Esophagus (tissue), 2 donors: Measurements from ENCODE around the gene ZMYND8. TPM values are rescaled to one million over a fixed set of nuclear protein-coding genes. Genes with fewer than 3 reads are reported as not detected.

Experiments used
- H3K27ac ChIP-seq, 2 donors: one replicate each; pipeline ENCODE4 v1.5.1; 2013; ENCODE audit warnings: low read depth in 2 of 2, mild to moderate bottlenecking in 2 of 2, inconsistent platforms in 1 of 2, low read length in 1 of 2, moderate library complexity in 1 of 2
- H3K27me3 ChIP-seq, 2 donors: one replicate each; pipeline ENCODE4 v1.6.1; 2013; ENCODE audit warnings: low read length in 2 of 2, control low read depth in 1 of 2, mild to moderate bottlenecking in 1 of 2; ENCODE audit not compliant: insufficient read depth in 2 of 2, control insufficient read depth in 1 of 2
- H3K36me3 ChIP-seq, 2 donors: one replicate each; pipeline ENCODE4 v1.6.1; 2013; ENCODE audit warnings: low read length in 1 of 2; ENCODE audit not compliant: control insufficient read depth in 2 of 2, insufficient read depth in 2 of 2
- H3K4me1 ChIP-seq, 2 donors: one replicate each; pipeline ENCODE4 v1.6.1; 2013; ENCODE audit warnings: low read length in 1 of 2; ENCODE audit not compliant: control insufficient read depth in 2 of 2, insufficient read depth in 2 of 2
- H3K4me3 ChIP-seq, 2 donors: one replicate each; pipeline ENCODE4 v1.5.1; 2013; ENCODE audit warnings: low read length in 2 of 2, mild to moderate bottlenecking in 2 of 2, low read depth in 1 of 2, moderate library complexity in 1 of 2
- H3K9me3 ChIP-seq, 2 donors: one replicate each; pipeline ENCODE4 v1.6.1; 2013; ENCODE audit warnings: mild to moderate bottlenecking in 2 of 2, low read depth in 1 of 2, low read length in 1 of 2, moderate library complexity in 1 of 2; ENCODE audit not compliant: control insufficient read depth in 2 of 2, insufficient read depth in 1 of 2
- WGBS, 2 donors: extraction: QIAGEN DNeasy Blood & Tissue Kit; methylation state at CpG; one replicate each; pipeline ENCODE4 v1.1.7; 2013; 5-methylcytosine and 5-hydroxymethylcytosine counted together
- polyA plus RNA-seq, 2 donors: library from polyadenylated mRNA; stranded (reverse); fragments of 200-250 nt; gene quantifications; one replicate each; pipeline ENCODE4 v1.2.3, GENCODE V29; 2013
- donor health status: healthy with polysubstance abuse.
- donor health status: Bipolar disorder and iron deficiency.

ZMYND8 gene
- polyA plus RNA-seq, 2 donors, result 8.8 to 18.7 TPM

DNA sequence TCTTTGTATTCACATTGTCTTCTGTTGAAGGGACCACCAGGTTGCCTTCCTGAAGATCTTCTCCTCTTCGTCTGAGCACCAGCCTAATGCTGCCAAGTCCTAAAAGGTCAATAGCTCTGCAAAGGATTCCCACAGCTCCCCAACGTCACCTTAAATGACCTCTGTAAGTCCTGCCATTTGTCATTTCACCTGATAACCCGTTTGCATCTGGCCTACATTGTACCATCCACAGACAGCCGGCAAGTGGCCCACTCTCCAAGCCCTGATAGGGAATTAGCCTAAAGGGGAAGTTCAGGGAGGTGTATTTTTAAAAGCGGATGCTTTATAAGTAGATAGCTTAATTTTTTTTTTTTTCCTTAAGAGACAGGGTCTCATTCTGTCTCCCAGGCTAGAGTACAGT is 127.8 kb downstream of the ZMYND8 start:
- WGBS, 2 donors, result 75 to 84% methylated on average over 5 of the region's 5 CpGs
- H3K36me3 ChIP-seq, result peaks cover 4 to 32% of the 10 kb centered on the region in 2 donors

DNA sequence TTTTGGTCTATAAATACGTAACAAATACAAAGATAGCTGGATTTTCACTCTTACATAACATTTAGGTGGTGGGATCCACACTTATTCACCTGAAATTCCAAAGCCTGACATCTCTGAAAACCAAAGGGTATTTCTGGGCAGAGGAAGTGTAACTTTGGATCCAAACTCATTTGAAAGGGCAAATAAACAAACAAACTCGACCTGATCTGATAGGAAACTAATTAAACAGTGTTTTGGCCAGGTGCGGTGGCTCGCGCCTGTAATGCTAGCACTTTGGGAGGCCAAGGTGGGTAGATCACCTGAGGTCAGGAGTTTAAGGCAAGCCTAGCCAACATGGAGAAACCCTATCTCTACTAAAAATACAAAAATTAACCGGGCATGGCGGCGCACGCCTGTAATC is 128.9 kb downstream of the ZMYND8 start:
- peaks cover 4 to 31% of the 10 kb centered on the region in 2 donors for H3K36me3 ChIP-seq
- 89 to 93% methylated on average over 9 of the region's 9 CpGs for WGBS, 2 donors

More for the DNA sequence above, 127.8 kb downstream of the ZMYND8 start:
- Histone ChIP-seq H3K4me1 (no peaks in the 10 kb centered on the region), H3K27ac (no peak overlapping the region), H3K9me3 (no peaks in the 10 kb centered on the region), H3K27me3 (no peaks in the 10 kb centered on the region), H3K4me3 (no peak overlapping the region)

DNA sequence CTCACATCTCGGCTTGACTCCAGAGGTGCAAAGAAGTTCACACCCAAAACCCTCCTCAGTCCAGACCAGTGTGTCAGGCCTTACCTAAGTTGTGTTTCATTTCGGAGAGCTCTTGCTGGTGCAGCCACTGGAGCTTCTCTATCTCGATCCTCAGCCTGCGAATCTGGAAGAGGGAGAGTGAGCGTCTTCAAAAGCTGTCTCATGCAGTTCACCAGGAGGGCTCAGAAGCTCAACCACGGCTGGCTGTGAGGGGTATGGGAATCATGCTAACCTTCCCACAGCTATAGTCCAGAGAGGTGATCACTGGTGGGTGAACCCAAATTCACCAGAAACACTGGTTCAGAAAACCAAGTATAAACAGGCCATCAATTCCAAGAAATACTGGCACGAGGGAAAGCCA is 129.4 kb downstream of the ZMYND8 start:
- 89 to 94% methylated on average over 7 of the region's 7 CpGs for WGBS, 2 donors
- Histone ChIP-seq H3K36me3 (peaks cover 4 to 31% of the 10 kb centered on the region in 2 donors), H3K27me3 (no peaks in the 10 kb centered on the region)

More for the DNA sequence above, 128.9 kb downstream of the ZMYND8 start:
- no peak overlapping the region for H3K4me3 ChIP-seq
- no peaks in the 10 kb centered on the region for H3K4me1 ChIP-seq
- no peak overlapping the region for H3K27ac ChIP-seq
- H3K9me3 ChIP-seq, result no peaks in the 10 kb centered on the region
- H3K27me3 ChIP-seq, result no peaks in the 10 kb centered on the region

DNA sequence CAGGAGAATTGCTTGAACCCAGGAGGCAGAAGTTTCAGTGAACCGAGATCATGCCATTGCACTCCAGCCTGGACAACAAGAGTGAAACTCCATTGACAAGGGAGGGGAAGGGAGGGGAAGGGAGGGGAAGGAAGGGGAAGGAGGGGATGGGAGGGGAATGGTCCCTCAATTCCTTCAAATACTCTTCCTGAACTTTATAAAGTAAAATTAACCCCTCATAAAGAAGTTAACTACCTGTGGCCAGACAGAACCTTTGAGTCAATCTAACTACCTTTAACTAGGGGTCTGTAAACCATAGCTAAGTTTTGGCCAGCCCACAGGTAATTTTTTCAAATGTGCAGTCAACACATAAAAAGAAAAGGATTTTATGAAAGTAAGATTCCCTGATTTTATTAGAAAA is 131.0 kb downstream of the ZMYND8 start:
- Histone ChIP-seq H3K27ac (no peak overlapping the region), H3K36me3 (peaks cover 8 to 35% of the 10 kb centered on the region in 2 donors)

More for the DNA sequence above, 129.4 kb downstream of the ZMYND8 start:
- H3K4me1 ChIP-seq, result no peaks in the 10 kb centered on the region
- no peaks in the 10 kb centered on the region for H3K9me3 ChIP-seq
- H3K27ac ChIP-seq, result no peak overlapping the region
- no peak overlapping the region for H3K4me3 ChIP-seq

DNA sequence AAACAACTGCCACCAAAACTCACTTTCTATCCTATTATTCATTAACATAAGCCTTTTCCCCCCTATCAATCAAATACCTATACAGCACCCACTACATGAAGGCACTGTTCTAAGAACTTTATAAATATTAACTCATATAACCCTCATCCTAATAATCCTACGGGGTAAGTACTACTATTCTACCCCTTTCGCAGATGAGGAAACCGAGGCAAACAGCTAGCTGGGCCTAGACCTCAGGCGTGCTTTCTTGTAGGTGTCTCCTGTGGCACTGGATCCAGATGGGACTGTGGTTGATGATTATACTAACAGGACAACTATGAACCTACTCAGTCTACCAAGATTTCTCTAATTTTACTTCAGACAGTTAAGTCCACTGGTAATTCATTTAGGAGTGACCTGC is 131.6 kb downstream of the ZMYND8 start:
- Histone ChIP-seq H3K4me1 (no peaks in the 10 kb centered on the region), H3K36me3 (peaks cover 8 to 38% of the 10 kb centered on the region in 2 donors), H3K27me3 (no peaks in the 10 kb centered on the region), H3K4me3 (no peak overlapping the region), H3K9me3 (no peaks in the 10 kb centered on the region), H3K27ac (no peak overlapping the region)
- WGBS, 2 donors, result 92 to 97% methylated on average over 4 of the region's 4 CpGs

More for the DNA sequence above, 131.0 kb downstream of the ZMYND8 start:
- no peaks in the 10 kb centered on the region for H3K9me3 ChIP-seq
- no peaks in the 10 kb centered on the region for H3K4me1 ChIP-seq
- no peak overlapping the region for H3K4me3 ChIP-seq
- WGBS, 2 donors, result 75 to 92% methylated on average over 1 of the region's 1 CpG
- no peaks in the 10 kb centered on the region for H3K27me3 ChIP-seq

DNA sequence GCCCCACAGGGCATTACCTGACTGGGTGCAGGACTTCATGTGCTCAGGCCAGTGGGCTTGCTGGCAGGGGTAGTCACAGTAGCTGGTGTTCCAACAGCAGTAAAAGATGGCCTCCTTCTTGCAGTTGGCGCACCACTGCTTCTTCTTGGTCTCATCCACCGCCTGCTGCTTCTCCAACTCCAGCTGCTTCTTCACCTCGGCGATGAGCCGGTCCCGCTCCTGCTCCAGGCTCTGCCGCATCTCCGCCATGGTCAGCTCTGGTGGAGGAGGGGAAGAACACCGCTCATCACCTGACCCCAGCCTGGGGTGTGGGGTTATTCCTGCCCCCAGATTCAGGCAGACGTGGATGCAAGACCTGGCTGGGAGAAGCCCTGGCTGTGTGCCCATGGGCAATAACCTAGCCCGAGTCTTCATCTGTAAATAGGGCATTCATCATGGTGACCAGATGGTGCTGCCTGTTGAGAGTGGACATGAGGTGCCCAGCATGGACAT is 132.2 kb downstream of the ZMYND8 start:
- Histone ChIP-seq H3K9me3 (no peaks in the 10 kb centered on the region), H3K27me3 (no peaks in the 10 kb centered on the region), H3K4me3 (no peak overlapping the region), H3K36me3 (peaks cover 8 to 36% of the 10 kb centered on the region in 2 donors), H3K4me1 (no peaks in the 10 kb centered on the region), H3K27ac (no peak overlapping the region)
- whole genome bisulfite sequencing, 2 donors, result 93% methylated on average over 11 of the region's 11 CpGs

DNA sequence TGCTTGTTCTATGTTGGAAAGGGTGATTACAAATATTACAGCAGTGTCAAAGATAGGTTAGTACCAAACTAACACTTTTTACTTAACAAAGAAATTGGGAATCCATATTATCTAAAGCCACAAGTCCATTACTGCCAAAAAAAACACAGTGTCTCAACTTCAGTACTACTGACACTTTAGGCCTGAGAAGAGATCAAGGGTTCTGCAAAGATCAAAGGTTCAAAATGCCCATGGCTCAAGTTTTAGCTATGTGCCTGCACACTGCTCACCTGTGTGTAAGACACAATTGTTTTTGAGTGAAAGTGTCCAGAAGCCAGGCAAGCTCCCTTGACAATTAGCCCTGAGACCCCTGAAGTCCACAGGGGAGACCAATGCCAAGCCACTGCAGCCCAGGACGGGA is 132.6 kb downstream of the ZMYND8 start:
- no peaks in the 10 kb centered on the region for H3K9me3 ChIP-seq
- no peak overlapping the region for H3K27ac ChIP-seq
- no peaks in the 10 kb centered on the region for H3K27me3 ChIP-seq
- WGBS, 2 donors, result 93 to 94% methylated on average over 1 of the region's 1 CpG
- H3K4me3 ChIP-seq, result no peak overlapping the region
- H3K4me1 ChIP-seq, result no peaks in the 10 kb centered on the region
- H3K36me3 ChIP-seq, result peaks cover 8 to 34% of the 10 kb centered on the region in 2 donors

DNA sequence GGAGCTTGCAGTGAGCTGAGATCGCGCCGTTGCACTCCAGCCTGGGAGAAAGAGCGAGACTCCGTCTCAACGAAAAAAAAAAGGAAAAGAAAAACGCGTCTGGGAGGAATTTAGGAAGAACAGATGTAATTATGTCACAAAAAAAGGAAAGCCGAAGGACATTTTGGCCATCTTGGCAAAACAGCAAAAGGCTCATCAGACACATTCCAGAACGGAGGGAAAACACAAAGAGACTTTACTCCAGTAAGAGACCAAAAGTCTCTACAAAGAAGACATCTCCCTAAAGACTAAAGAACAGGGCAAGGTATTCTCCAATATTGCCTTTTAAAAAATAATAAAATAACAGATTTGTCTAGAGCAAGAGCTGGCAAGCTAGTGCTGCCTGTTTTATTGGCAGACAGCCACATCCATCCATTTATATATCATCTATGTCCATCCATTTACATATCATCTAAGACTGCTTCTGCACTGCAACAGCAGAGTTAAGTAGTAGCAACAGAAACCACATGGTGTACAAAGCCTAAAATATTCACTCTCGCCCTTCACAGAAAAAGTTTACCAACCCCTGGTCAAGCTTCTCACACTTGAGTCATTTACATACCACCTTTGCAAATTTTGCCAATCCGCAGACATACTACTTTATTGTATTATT is 133.9 kb downstream of the ZMYND8 start:
- 88 to 93% methylated on average over 12 of the region's 12 CpGs for WGBS, 2 donors
- Histone ChIP-seq H3K27me3 (no peaks in the 10 kb centered on the region), H3K36me3 (peaks cover 8 to 32% of the 10 kb centered on the region in 2 donors), H3K4me3 (no peak overlapping the region), H3K27ac (no peak overlapping the region), H3K9me3 (no peaks in the 10 kb centered on the region), H3K4me1 (no peaks in the 10 kb centered on the region)

DNA sequence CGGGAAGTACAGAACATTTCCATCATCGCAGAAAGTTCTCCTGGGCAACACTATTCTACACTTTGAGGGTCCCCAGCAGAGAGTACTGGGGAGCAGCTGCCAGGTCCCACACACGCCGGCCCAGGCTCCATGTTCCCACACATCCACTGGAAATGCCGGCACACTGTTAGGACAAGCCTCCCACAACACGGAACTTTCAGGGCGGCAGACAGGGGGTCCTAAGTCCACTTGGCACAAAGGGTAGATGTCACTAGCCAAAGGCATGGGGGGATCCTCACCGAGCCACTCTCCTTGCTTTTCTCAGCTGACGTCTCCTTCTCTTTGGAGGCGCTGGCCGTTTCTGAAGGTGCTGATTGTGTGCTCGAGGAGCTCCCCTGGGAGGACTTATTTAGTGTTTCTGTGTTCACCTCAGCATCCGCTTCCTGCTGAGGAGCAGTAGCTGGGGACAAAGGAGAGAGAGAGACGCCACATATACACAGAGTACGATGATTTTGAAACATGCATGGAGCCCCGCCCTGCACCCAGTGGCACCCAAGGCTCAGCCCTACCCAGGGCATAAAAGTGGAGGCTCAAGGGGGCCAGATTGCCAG is 135.4 kb downstream of the ZMYND8 start:
- no peaks in the 10 kb centered on the region for H3K9me3 ChIP-seq
- no peaks in the 10 kb centered on the region for H3K4me1 ChIP-seq
- H3K4me3 ChIP-seq, result no peak overlapping the region
- H3K27ac ChIP-seq, result no peak overlapping the region
- WGBS, 2 donors, result 90 to 93% methylated on average over 16 of the region's 16 CpGs
- H3K27me3 ChIP-seq, result no peaks in the 10 kb centered on the region
- peaks cover 8 to 28% of the 10 kb centered on the region in 2 donors for H3K36me3 ChIP-seq
